Measurements from ENCODE around the gene RAB30. TPM values are rescaled to one million over a fixed set of nuclear protein-coding genes. Genes with fewer than 3 reads are reported as not detected.

RAB30 gene, protein sequence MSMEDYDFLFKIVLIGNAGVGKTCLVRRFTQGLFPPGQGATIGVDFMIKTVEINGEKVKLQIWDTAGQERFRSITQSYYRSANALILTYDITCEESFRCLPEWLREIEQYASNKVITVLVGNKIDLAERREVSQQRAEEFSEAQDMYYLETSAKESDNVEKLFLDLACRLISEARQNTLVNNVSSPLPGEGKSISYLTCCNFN
- total RNA-seq, result 13.1 and 25.8 TPM in 2 replicates

DNA sequence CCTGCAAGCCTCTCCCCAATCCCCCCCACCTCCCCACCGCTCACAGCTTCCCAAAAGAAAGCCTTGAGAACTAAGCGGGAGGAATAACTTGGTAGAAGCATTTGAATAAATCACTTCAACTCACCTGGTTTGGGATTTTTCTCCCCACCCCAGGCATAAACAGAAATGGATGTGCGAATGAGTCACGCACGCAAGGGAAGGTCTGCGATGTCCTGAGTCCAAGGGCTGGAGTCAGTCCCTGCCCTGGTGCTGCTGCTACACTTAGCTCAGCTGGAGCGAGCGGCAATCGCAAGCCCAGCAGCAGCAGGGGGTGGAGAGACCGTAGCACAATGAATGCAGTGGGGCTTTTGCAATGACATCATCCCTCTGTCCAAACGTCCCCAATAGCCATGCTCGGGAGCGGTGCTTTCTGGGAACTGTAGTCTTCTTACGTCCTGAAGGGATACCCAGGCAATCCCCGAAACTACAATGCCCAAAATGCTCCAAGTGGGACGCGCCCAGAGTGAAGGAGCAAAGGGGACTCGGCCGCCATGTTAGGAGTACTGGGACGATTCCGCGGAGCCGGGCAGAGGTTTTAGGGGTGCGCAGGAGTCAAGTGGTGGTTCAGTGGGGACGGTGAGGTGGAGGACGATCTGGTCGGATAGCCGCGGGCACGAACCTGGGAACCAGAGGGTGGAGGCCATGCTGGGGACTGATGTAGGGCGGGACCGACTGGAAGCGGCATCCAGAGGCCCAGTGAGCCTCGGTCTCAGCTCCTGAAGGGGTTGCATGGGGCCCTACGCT lies at the start of gene RAB30:
Gene RAB30, minus strand, starts transcription at position 331 of the 783 bp plus-strand sequence. CDS start 74,581 bp downstream, outside the sequence.

Other genes with a start within 250 kb of the RAB30 start
- 39.5 and 49.3 TPM in 2 replicates for gene PRCP, start 171.5 kb downstream of the RAB30 start, total RNA-seq
- gene DDIAS, start 170.2 kb downstream of the RAB30 start, total RNA-seq, result 0.30 and 4.7 TPM in 2 replicates
- gene PCF11, start 85.2 kb upstream of the RAB30 start, total RNA-seq, result 36.2 and 42.8 TPM in 2 replicates
- 13.3 and 17.8 TPM in 2 replicates for gene ANKRD42, start 121.8 kb upstream of the RAB30 start, total RNA-seq
- 64.2 and 76.0 TPM in 2 replicates for gene CCDC90B, start 214.5 kb upstream of the RAB30 start, total RNA-seq

Measured in smooth muscle cell of the umbilical artery (primary cell).